Occipital lobe (tissue), 2 donors: ENCODE results near the gene SKAP1. TPM values are rescaled to one million over a fixed set of nuclear protein-coding genes. Genes with fewer than 3 reads are reported as not detected.
"Not testable (repeated sequence)": the region's sequence is repeated elsewhere in the genome, so short reads cannot be mapped to it uniquely, and the experiment has no call there.

ENCODE experiments used
- DNase-seq: peaks from one replicate; lab custom pipeline; 2025; lab: John Stamatoyannopoulos, UW
- total RNA-seq: library from RNA; depleted of rRNA; stranded (reverse); fragments of >200 nt; gene quantifications from one replicate; pipeline ENCODE4 v1.2.3, GENCODE V29; 2014

SKAP1 gene
- total RNA-seq, 1 donor from 2014 or later, result 0.62 TPM

GRCh38 chr17:48449335-48449734 is 19.3 kb upstream of the SKAP1 start:
- DNase-seq, result not testable (repeated sequence)

GRCh38 chr17:48445248-48445620 is 15.2 kb upstream of the SKAP1 start:
- DNase-seq, result no peak

DNA sequence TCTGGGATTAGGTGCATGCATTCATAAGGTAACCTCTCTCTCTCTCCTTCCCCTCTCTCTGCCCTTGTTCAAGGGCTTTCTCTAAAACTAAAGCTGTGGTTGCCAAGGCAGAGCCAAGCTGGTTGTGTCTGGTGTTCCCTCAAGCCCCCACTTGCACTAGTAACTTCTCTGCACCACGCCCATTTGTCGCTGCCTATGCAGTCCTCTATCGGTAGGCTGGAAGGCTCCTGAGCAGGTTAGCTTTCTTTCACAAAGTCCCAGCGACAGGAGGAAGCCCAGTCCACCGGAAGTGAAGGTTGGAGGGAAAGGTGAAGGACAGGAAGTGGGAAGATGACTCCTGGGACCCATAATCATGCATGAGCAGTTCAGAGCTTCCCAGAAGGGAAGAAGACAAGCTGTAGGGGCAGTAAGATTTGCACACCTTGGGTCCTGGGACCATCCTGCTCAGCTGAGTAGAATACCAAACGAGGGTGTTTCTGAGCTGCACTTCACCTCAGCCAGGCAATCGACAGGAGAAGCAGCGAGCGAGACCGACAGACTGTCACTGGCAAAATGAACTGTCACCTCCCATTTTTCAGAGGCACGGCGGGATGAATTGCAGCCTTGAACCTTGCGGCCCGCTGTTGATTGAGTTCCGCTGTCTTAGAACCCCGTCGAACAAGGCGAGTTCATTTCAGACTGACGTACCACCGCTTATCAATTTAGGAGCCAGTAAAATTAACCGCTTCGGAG is 14.7 kb upstream of the SKAP1 start:
- no peak for DNase-seq

DNA sequence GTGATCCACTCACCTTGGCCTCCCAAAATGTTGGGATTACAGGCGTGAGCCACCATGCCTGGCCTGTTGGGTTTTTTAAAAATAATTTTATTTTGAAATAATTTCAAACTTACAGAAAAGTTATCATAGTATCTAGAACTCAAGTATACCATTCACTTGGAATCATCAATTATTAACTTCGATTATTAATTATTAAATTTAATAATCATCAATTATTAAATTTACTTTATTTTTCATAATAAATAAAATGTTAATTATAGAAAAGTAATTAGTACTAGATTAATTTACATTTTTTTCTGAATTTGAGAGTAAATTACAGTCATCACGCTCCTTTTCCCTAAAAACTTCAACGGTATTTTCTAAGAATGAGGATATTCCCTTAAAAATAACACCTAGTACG is 13.7 kb upstream of the SKAP1 start:
- no peak for DNase-seq

DNA sequence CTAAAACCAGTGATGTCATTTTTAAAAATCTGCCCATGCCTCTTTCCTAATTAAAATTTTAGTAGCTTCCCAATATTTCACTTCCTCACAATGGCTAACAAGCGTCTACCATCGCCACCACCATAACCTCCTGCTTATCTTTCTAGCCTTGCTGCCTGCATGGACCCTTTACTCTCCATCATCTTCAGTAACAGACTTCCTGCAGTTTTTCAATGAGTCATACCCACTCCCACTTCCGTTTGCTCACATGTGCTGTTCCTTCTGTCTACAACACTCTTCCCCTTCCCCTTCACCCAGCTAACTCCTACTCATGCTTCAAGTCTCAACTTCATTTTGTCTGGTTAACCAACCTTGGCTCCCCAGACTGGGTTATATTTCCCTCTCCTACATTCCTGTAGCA is 12.8 kb upstream of the SKAP1 start:
- DNase-seq, result no peak

DNA sequence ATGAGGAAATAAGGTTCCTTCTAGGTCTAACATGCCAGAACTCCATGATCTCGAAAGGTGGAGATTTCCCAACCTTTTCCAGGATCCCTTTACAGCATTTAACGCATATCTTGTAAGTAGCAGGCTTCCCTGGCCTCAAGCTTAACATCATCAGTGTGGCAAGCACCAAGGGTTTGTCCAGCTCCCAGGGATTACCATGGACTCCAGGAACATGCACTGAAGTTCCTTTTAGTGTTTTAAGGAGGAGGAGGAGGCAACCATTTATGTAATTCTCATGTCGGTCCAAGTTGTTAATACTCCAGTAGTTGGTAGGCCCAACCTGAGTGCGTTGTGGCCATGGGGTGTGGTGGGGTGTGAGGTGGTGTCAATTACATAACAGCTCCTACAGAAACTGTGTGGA is 11.8 kb upstream of the SKAP1 start:
- DNase-seq, result no peak

- no peak for DNase-seq
These were observed 11.3 kb upstream of the SKAP1 start for GRCh38 chr17:48441231-48441711.

DNA sequence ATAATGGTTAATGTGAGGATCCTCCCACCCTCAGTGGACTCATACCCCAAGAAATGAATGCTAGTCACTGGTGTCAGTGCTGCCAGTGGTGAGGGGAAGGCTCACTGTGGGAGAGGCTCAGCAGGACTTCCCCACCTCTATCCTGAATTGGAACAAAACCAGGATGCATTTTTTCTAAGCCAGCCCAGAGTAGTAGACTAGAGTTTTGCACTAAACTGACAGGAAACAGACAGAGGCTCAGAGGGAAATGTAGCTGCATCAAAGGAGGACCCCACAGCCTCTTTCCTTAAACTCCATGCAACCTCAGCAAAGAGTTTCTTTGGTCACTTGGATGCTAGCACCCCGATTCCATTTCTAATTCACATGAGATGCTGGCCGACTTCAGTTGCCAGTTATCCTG is 10.7 kb upstream of the SKAP1 start:
- no peak for DNase-seq

DNA sequence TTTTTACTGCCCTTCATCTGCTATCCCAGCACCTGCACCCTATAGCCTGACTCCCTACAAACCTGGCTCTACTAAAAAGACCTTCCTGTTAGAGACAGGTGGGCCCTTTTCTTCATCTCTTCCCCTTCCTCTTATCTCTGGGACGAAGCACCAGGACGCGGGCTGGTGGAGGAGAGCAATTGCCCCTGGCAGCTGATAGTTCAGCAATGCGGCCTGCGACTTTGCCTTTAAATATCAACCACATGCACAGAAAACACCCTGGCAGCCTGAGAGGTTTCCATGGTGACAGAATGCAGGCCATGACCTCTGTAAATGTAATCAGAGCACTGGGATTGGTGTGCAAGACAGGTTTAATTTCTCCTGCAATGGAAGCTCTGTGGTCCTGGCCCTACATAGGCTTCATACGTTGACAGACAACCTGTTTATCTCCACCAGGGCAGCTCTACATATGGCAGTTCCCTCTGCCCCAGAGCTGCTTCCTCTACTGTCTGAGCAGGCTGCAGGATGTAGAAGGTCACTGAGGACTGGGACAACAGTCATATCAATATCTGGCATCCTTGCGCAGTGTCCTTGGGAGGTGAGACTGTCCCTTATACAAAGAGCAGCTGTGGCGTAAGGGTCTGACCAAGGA is 10.0 kb upstream of the SKAP1 start:
- no peak for DNase-seq

DNA sequence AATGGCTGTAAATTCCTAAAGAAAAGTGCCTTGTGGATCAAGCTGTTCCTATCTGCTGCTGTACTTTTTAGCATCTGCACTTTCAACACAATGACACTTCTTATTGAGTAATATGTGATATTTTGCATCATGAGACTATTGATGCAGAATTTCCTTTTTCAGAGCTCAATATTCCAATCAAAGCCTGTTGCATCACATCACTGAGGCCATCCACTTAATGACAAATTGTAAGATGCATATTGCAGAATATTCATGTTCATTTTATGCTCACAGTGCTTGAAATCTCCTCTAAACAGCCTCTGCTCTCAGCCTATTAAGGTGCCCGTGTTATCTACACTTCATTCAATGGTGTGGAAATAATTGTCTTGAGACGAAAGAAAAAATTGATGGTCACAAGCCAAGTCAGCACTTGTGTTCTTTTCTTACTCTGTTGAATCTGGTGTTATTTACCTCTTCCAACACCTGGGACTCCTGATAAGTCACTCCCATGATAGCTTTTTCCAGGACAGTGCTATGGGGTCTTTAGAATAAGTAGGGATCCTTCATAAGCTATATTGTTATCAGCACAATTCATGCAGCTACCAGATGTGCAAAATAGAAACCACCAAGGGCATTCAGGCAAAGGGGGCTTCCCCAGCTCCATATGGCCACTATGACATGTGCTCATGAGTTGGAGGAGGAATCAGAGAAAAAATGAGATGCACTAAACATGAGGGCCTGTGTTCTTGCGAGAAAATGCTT is 9.3 kb upstream of the SKAP1 start:
- DNase-seq, result no peak

GRCh38 chr17:48438516-48439061 is 8.6 kb upstream of the SKAP1 start:
- DNase-seq, result no peak

DNA sequence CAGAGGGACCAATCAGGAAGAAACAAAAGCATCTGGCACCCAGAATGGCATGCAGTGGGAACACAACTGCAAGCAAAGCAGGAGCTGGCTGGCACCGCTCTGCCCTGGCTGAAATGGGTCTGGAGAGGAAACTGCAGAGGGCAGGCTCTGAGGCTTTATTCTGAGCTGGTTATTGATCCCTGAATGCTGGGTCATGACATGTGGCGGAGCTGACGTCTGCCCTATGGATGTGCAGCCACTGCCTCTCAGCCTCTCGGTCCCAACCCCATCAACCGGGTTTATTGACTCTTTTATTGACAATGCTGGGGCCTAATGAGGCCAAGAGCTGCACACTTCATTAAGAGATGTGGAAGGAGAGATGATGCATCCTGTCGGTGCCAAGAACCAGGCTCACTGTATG is 3.9 kb upstream of the SKAP1 start:
- DNase-seq, result no peak

DNA sequence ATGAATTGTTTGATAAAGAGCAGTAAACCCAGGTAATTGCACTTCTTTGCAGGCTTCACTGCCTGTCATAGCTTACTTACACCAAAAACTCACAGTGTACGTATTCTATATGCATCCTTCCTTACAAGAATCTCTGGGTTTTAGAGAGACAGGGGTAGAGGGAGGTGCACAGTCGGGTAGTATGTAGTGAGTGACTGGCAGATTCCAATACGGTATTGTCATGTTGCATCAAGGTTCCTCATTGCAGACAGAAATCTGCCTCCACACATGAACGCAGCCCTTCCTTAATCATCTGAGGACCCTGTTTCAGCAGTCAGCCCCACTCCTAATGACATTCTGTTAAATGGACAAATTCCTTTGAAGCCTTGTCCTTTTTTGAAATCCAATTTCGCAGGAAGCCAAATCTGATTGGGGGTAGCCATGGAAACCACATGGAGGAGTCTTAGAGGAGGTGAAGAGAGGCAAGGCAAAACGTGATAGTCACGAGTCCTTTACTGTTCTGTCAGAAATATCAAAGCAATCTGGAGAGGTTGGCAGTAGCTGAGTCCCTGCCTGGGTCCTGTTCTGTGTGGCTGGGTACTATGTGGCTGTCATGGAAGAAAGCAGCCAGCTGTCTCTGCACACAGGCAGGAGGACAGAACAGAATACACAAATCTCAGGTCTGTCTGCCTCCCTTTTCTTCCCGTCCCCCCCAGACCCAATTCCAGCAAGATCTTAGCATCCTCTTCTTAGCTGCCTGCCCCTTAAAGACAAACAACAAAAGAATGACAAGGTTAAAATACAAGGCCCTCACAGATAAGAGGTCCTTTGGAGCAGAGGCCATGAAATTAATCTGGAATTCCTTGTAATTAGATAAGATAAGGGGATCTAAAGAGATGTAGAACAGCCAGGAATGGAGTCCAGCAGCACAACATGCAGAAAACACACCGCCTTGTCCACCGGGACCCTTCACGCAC is 3.1 kb upstream of the SKAP1 start:
- DNase-seq, result no peak

DNA sequence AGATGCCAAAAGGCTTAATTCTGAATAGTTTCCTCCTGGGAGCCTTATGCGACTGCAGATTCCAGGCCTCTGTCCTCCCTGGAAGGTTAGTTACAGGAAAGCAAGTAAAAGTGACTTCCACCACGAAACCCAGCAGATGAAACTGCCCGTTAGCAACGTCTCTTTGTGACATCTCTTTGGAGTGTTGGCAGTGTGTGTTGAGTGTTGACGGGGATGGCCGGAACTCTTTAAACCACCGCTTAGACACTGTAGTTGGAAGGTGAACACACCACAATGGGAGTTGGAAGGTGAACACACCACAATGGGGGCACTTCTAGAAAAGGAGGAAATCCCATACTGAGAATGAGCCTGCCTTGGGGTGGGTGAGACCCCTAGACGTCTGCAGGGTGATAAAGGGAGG is 858 bp downstream of the SKAP1 start:
- no peak for DNase-seq

DNA sequence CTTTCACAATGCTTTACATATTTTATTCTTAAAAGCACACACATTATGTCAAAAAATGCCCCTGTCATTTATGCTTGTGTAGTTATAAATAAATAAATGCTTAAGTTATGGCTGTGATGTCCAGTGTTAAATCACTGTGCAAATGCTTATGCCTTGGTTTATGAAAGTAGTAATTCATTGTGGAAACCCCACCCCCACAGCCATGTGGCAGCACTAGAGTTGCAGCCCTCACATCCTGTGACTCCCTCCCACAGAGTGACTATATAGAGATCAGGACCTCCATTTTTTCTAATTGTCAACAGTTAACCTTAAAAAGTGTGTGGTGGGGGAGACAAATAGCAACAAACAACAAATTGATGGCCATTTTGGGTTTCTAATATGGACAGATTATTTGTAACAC is 2.4 kb downstream of the SKAP1 start:
- no peak for DNase-seq

- DNase-seq, result no peak
These were observed 3.1 kb downstream of the SKAP1 start for GRCh38 chr17:48426761-48427500.

- DNase-seq, result no peak
These were observed 3.9 kb downstream of the SKAP1 start for GRCh38 chr17:48426019-48426665.

DNA sequence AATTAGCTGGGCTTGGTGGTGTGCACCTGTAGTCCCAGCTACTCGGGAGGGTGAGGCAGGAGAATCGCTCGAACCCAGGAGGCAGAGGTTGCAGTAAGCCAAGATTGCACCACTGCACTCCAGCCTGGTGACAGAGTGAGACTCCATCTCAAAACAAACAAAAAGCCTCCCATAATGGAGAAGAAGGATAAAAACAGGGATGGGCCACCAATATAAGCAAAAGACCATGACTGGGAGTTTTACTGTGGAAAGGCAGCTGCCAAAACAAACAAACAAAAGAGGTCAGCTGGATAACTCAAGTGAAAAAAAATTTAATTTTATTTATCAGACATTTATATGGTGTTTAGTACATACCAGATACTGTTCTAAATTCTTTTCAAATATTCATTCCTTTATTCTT is 8.0 kb downstream of the SKAP1 start:
- not testable (repeated sequence) for DNase-seq

DNA sequence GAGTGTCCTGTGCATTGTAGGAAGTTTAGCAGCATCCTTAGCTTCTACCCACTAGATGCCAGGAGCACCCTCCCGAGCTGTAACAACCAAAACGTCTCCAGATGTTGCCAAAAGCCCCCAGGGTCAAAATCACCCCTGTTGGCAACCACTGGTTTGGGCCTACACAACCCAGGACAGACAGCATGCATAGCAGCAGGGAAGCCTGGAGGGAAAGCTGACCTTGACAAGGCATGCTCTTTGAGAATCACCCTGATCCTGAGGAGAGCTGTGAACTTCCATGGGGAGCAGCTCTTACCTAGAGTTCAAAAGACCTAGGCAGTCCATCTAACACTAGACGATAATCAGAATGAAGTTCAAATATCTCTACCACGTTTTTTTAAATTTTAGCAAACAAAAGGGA is 9.2 kb downstream of the SKAP1 start:
- DNase-seq, result no peak

- no peak for DNase-seq
These were observed 13.0 kb downstream of the SKAP1 start for GRCh38 chr17:48416971-48417370.
